B cell (primary cell): ENCODE measurements around the gene SOX6. TPM values are rescaled to one million over a fixed set of nuclear protein-coding genes. Genes with fewer than 3 reads are reported as not detected.

Experiments
- ATAC-seq: fragments of 200-7000 bp; cut with Tn5 transposase; one replicate; pipeline ENCODE4 v1.10.0; 2021; ENCODE audit warnings: low read depth, mild to moderate bottlenecking, moderate number of reproducible peaks, moderate library complexity
- CTCF ChIA-PET: fragments of 350-600 bp; sonication (Branson Sonifier 250); formaldehyde crosslinking; loops from one replicate; lab custom pipeline; 2021; ENCODE audit warnings: antibody characterized with exemption, inconsistent platforms; lab: Charles Lee
- POLR2A ChIA-PET: fragments of 350-600 bp; sonication (Branson Sonifier 250); formaldehyde crosslinking; loops from one replicate; lab custom pipeline; 2021; ENCODE audit warnings: antibody characterized with exemption; lab: Charles Lee
- DNase-seq: peaks from one replicate; pipeline ENCODE4 v3.0.0; 2013
- H2AFZ ChIP-seq: 2 replicates; pipeline ENCODE4 v1.6.1; 2012; ENCODE audit warnings: mild to moderate bottlenecking, low read depth, low read length; ENCODE audit not compliant: insufficient read depth, poor library complexity, severe bottlenecking
- H3K27ac ChIP-seq, 2 donors: 1 replicate in 1 of 2; 2 replicates in 1 of 2; pipeline ENCODE4 v1.5.1; 2012 to 2013; ENCODE audit warnings: low read length in 2 of 2, mild to moderate bottlenecking in 2 of 2, moderate library complexity in 1 of 2
- H3K27me3 ChIP-seq, 4 experiments: fragments of 200-600 bp in 1 of 4; sonication (generic) in 1 of 4; replicated peaks in 1 of 4; 1 replicate in 2 of 4; 2 replicates in 2 of 4; pipeline versions ENCODE4 v1.6.1 to v1.7.0; 2013 to 2016; ENCODE audit warnings: low read length in 3 of 4, mild to moderate bottlenecking in 2 of 4, mixed read lengths in 1 of 4, moderate library complexity in 1 of 4; ENCODE audit not compliant: insufficient read depth in 4 of 4, control insufficient read depth in 3 of 4; ENCODE audit errors: control extremely low read depth in 1 of 4
- H3K36me3 ChIP-seq, 2 experiments: replicated peaks in 1 of 2; 1 replicate in 1 of 2; 2 replicates in 1 of 2; pipeline versions ENCODE4 v1.6.1 to v1.7.1; 2013; ENCODE audit warnings: low read length in 1 of 2; ENCODE audit not compliant: insufficient read depth in 2 of 2, control insufficient read depth in 1 of 2; ENCODE audit errors: control extremely low read depth in 1 of 2, extremely low read depth in 1 of 2
- H3K4me1 ChIP-seq, 2 donors: fragments of 200-600 bp in 1 of 2; sonication (generic) in 1 of 2; 1 replicate in 1 of 2; 2 replicates in 1 of 2; pipeline versions ENCODE4 v1.5.1 to v1.6.1; 2013 to 2017; ENCODE audit warnings: low read length in 2 of 2; ENCODE audit not compliant: control insufficient read depth in 2 of 2, insufficient read depth in 2 of 2
- H3K4me2 ChIP-seq: replicated peaks from 2 replicates; pipeline ENCODE3; 2012; ENCODE audit warnings: mild to moderate bottlenecking, low read depth, low read length; ENCODE audit not compliant: poor library complexity, severe bottlenecking
- H3K4me3 ChIP-seq, 5 experiments: fragments of 200-600 bp in 1 of 5; sonication (generic) in 1 of 5; 1 replicate in 3 of 5; 2 replicates in 2 of 5; pipeline versions ENCODE4 v1.5.1 to v1.7.0; 2011 to 2016; ENCODE audit warnings: low read length in 4 of 5, mild to moderate bottlenecking in 4 of 5, low read depth in 2 of 5, control low read depth in 1 of 5, moderate library complexity in 1 of 5; ENCODE audit not compliant: insufficient read depth in 1 of 5; ENCODE audit errors: control extremely low read depth in 1 of 5, extremely low read depth in 1 of 5
- H3K79me2 ChIP-seq: fragments of 200-600 bp; sonication (generic); one replicate; pipeline ENCODE4 v1.6.0; 2016; ENCODE audit warnings: low read length; ENCODE audit not compliant: control insufficient read depth, insufficient read depth
- H3K9ac ChIP-seq: fragments of 200-600 bp; sonication (generic); 2 replicates; pipeline ENCODE4 v1.6.1; 2017; ENCODE audit warnings: mild to moderate bottlenecking, low read length, moderate library complexity
- H3K9me3 ChIP-seq, 3 donors: one replicate each; pipeline versions ENCODE4 v1.6.1 to v1.7.1; 2013; ENCODE audit warnings: low read length in 2 of 3; ENCODE audit not compliant: control insufficient read depth in 2 of 3, insufficient read depth in 1 of 3; ENCODE audit errors: control extremely low read depth in 1 of 3
- H4K20me1 ChIP-seq: 2 replicates; pipeline ENCODE4 v1.6.0; 2012; ENCODE audit warnings: mild to moderate bottlenecking, low read length; ENCODE audit not compliant: insufficient read depth, control insufficient read depth, poor library complexity, severe bottlenecking
- H3K27ac Mint-ChIP-seq: one replicate; pipeline ENCODE4 v1.8.0; 2021; ENCODE audit warnings: mixed read lengths
- H3K27me3 Mint-ChIP-seq: one replicate; pipeline ENCODE4 v1.8.0; 2021; ENCODE audit warnings: mixed read lengths
- H3K4me1 Mint-ChIP-seq: one replicate; pipeline ENCODE4 v1.8.0; 2021; ENCODE audit warnings: mixed read lengths
- H3K4me3 Mint-ChIP-seq: one replicate; pipeline ENCODE4 v1.8.0; 2021; ENCODE audit warnings: mixed read lengths
- H3K9me3 Mint-ChIP-seq: one replicate; pipeline ENCODE4 v1.8.0; 2022; ENCODE audit warnings: mixed read lengths; ENCODE audit not compliant: insufficient read depth
- CTCF ChIP-seq: fragments of 200-600 bp; IDR thresholded peaks from one replicate; pipeline ENCODE4 v1.8.0; 2022; ENCODE audit warnings: antibody characterized with exemption, mild to moderate bottlenecking
- EZH2 ChIP-seq: IDR thresholded peaks from 2 replicates; pipeline ENCODE4 v1.6.1; 2012; ENCODE audit warnings: borderline replicate concordance, low read depth, mild to moderate bottlenecking, moderate library complexity, low read length; ENCODE audit not compliant: insufficient read depth, poor library complexity, severe bottlenecking
- WGBS: methylation state at CpG from one replicate; pipeline ENCODE4 v1.1.5; 2013; ENCODE audit warnings: missing lambda C conversion rate; ENCODE audit not compliant: insufficient coverage; 5-methylcytosine and 5-hydroxymethylcytosine counted together
- intact Hi-C: fragments of 100-400 bp; cut with micrococcal nuclease; formaldehyde crosslinking; loops from one replicate; pipeline ENCODE4 v1.10.0; 2022
- polyA plus RNA-seq: library from polyadenylated mRNA; depleted of rRNA; stranded (reverse); fragments of >200 nt; gene quantifications from 2 replicates; pipeline ENCODE4 v1.2.3, GENCODE V29; 2012
- total RNA-seq, 2 donors: library from RNA; stranded (reverse); fragments of 120-200 nt in 1 of 2; gene quantifications; 1 replicate in 1 of 2; 2 replicates in 1 of 2; pipeline versions ENCODE4 v1.2.3 to v1.2.4, GENCODE V29; 2013 to 2022

The SOX6 gene
- total and polyA plus RNA-seq, 2 donors (not counting 1 experiment from before 2014, with no cell fraction given) = not detected

- Histone ChIP-seq H3K36me3 (no peaks in the 10 kb centered on the region), H2AFZ (no peak overlapping the region), H4K20me1 (no peaks in the 10 kb centered on the region), H3K27ac (no peak overlapping the region), H3K9ac (no peak overlapping the region), H3K9me3 (peaks cover 0 to 2% (median 0%) of the 10 kb centered on the region in 3 donors), H3K4me1 (no peaks in the 10 kb centered on the region), H3K4me3 (no peak overlapping the region), H3K79me2 (no peaks in the 10 kb centered on the region), H3K4me2 (no peak overlapping the region), H3K27me3 (no peaks in the 10 kb centered on the region)
- DNase-seq (no peak), ATAC-seq (no peak)
- WGBS = no CpG with 5 or more reads among the region's 2 CpGs
- Mint-ChIP-seq H3K9me3 (no peaks in the 10 kb centered on the region), H3K27ac (no peak overlapping the region), H3K4me3 (no peak overlapping the region), H3K4me1 (no peaks in the 10 kb centered on the region), H3K27me3 (no peaks in the 10 kb centered on the region)
- ChIA-PET POLR2A (no interaction called here), CTCF (no interaction called here)
- TF ChIP-seq EZH2 (no peak), CTCF (no peak)
- intact Hi-C loops = no loop called here
These were observed 368.3 kb downstream of the SOX6 start for GRCh38 chr11:15988016-15988550.

- TF ChIP-seq EZH2 = no peak
- H3K27me3 Mint-ChIP-seq = no peaks in the 10 kb centered on the region
- DNase-seq = no peak
- no peaks in the 10 kb centered on the region for H3K79me2 ChIP-seq
- intact Hi-C loops = no loop called here
- H3K4me1 ChIP-seq = no peaks in the 10 kb centered on the region
- no peak overlapping the region for H3K27ac ChIP-seq
- H3K9ac ChIP-seq = no peak overlapping the region
- ChIA-PET CTCF (no interaction called here), POLR2A (no interaction called here)
- WGBS = no CpG with 5 or more reads among the region's 5 CpGs
- H3K4me3 ChIP-seq = no peak overlapping the region
- H3K9me3 Mint-ChIP-seq = no peaks in the 10 kb centered on the region
- H3K27ac Mint-ChIP-seq = no peak overlapping the region
- H3K9me3 ChIP-seq = peaks cover 0 to 2% (median 0%) of the 10 kb centered on the region in 3 donors
- H4K20me1 ChIP-seq = no peaks in the 10 kb centered on the region
- no peaks in the 10 kb centered on the region for H3K27me3 ChIP-seq
- H3K4me3 Mint-ChIP-seq = no peak overlapping the region
- no peaks in the 10 kb centered on the region for H3K4me1 Mint-ChIP-seq
- H3K4me2 ChIP-seq = no peak overlapping the region
- no peak for ATAC-seq
- H2AFZ ChIP-seq = no peak overlapping the region
- no peaks in the 10 kb centered on the region for H3K36me3 ChIP-seq
These were observed 369.3 kb downstream of the SOX6 start for GRCh38 chr11:15987046-15987445.
